KG1 (cell line): ENCODE data around the gene TMEM26.

Source experiments
- DNase-seq: peaks from one replicate; lab custom pipeline; 2025; lab: John Stamatoyannopoulos, UW

Gene TMEM26

GRCh38 chr10:61460835-61461234 is 7.7 kb upstream of the TMEM26 start:
- no peak for DNase-seq

- no peak for DNase-seq
Observed at GRCh38 chr10:61458031-61458430, 4.8 kb upstream of the TMEM26 start.

GRCh38 chr10:61456095-61456789 is 3.1 kb upstream of the TMEM26 start:
- no peak for DNase-seq

- DNase-seq = no peak
Observed at GRCh38 chr10:61455656-61456055, 2.5 kb upstream of the TMEM26 start.

GRCh38 chr10:61454541-61454940 is 1.4 kb upstream of the TMEM26 start:
- DNase-seq = no peak

- DNase-seq = no peak
Observed at GRCh38 chr10:61452151-61452651, 980 bp downstream of the TMEM26 start.

- DNase-seq = no peak
Observed at GRCh38 chr10:61451357-61451756, 1.8 kb downstream of the TMEM26 start.

GRCh38 chr10:61448841-61449600 is 4.2 kb downstream of the TMEM26 start:
- no peak for DNase-seq

GRCh38 chr10:61448091-61448490 is 5.1 kb downstream of the TMEM26 start:
- no peak for DNase-seq

DNA sequence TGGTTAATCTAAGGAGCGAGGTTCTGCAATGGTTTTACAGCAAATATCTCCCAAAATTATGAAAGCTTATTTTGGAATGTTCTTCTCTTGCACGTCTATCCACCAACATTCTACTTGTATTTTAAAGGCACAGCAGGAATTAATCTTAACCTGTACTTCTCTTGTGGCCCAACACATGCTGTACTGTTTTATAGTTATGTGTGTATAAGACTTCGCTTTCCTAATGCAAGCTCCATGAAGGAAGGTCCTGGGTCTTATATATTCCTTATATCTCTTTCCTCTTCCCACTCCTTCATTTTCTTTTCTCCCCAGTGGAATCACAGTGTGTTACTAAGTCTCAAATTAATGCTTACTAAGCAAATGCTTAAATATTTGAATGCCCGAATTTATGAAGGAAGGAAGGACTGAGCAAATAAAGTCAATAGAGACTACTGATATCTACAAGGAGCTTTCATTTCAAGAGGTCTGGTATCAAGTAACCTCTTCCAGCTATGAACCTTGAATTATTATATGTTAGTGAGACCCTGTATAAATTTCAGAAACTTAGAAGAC is 14.0 kb downstream of the TMEM26 start:
- DNase-seq = no peak

- no peak for DNase-seq
Observed at GRCh38 chr10:61438141-61438988, 14.8 kb downstream of the TMEM26 start.

GRCh38 chr10:61423178-61423577 is 30.0 kb downstream of the TMEM26 start:
- no peak for DNase-seq

DNA sequence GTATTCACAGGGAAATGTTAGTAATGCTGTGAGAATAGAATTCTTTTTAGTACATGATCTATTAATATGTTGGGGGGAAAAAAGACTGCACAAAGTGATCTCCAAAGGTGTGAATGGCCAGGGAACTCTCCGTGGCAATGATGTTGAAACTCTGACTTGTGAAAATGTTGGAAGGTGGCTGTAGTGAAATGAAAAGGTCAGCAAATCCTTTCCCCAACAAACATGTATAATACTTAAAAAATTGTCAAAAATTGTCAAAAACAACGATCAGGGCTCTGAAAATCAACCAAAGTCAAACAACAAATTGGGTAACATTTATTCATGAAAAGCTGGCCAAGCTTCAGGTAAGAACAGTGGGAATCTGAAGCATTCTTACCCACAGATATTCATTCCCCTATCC is 35.5 kb downstream of the TMEM26 start:
- no peak for DNase-seq

DNA sequence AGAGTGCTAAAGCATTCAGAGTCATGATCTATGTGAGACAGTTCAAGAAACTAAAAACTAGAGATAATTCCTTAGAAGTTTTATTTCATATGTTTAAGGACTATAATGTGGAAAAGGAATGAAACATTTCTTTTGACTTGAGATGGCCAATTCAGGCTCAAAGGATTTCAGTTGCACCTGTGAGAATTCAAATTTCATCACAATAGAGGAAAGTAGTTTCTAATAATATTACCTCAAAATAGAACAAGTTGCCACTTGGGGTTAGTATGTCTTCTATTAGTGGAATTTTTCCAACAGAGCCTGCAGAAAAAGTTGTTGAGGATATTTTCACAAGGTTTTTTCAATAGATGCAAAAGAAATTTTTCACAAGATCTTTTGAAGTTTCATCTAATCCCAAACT is 37.4 kb downstream of the TMEM26 start:
- no peak for DNase-seq

GRCh38 chr10:61411706-61412105 is 41.5 kb downstream of the TMEM26 start:
- no peak for DNase-seq

DNA sequence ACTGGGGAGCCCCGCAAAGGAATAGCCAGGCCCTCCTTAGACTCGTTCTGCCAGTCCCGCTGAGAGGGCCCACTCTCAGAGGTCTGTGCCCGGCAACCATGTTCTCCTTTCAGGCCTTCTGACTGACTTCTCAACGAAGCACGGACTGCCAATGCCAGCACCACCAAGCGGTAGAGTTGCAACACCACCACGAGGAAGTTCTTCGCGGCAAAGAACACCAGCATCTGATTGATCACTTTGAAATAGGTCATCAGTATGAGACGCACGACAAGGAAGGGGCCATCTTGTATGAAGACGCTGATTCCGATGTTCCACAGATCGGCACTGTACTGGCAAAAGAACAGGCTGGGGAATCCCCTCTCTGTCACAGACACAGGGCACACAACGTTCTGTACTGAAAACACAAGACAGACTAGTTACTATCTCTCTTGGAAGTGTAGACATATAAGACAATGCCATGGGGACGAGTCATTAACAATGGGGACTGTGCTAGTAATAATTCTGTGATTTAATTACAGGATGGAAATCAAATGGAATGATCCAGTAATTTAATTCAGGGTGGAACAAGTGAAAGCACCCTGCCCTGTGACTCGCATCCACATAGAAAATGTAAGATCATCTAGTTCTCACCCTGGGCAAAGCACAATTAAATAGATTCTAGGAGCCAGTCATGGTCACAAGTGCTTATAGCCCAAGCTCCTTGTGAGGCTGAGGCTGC is 42.7 kb downstream of the TMEM26 start:
- no peak for DNase-seq

- DNase-seq = no peak
Observed at GRCh38 chr10:61409157-61409556, 44.0 kb downstream of the TMEM26 start.

DNA sequence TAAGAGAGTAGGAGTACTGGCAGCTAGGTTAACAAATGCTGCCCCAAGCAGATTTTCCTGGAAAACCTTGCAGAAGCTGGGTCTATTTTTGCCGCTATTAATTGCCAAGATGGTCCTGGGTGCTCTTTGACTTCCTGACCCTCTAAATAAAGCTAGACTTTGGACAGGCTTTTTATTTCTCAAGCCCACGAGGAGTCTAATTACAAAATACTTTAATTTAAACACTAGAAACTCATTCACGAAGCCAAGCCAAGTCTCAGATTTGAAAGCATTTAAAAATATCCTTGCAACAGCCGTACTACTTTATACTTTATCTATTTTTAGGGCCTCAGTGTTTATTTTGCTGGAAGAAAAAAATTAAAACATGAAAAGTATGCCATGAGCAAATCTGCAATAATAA is 45.1 kb downstream of the TMEM26 start:
- DNase-seq = no peak

- DNase-seq = no peak
Observed at GRCh38 chr10:61406736-61407135, 46.4 kb downstream of the TMEM26 start.

DNA sequence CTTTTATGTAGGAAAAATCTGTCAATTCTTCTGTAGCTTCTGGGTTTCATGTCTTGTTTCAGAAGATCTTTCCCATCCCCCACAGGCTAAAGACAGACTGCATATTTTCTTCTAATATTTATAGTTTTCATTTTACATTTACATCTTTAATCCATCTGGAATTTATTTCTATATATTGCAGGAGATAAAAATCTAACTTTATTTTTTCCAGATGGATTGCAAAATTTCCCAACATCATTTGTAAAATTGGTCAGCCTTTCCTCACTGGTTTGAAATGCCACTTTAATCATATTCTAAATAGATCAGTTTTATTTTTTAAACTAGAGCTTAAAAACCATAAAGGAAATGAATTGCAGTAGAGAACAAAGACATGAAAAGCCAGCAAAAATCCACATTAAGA is 46.9 kb downstream of the TMEM26 start:
- DNase-seq = no peak

- no peak for DNase-seq
Observed at GRCh38 chr10:61404751-61405150, 48.4 kb downstream of the TMEM26 start.

- no peak for DNase-seq
Observed at GRCh38 chr10:61400524-61400923, 52.7 kb downstream of the TMEM26 start.
